ENCODE results near the gene NFIA.

The NFIA gene

GRCh38 chr1:61491497-61491896 is 409.1 kb downstream of the NFIA start:
- in situ Hi-C loops (cut with HindIII; ENCODE audit: low sequenced_read_pairs) = no loop called here
- TF ChIP-seq, protein P1, sequence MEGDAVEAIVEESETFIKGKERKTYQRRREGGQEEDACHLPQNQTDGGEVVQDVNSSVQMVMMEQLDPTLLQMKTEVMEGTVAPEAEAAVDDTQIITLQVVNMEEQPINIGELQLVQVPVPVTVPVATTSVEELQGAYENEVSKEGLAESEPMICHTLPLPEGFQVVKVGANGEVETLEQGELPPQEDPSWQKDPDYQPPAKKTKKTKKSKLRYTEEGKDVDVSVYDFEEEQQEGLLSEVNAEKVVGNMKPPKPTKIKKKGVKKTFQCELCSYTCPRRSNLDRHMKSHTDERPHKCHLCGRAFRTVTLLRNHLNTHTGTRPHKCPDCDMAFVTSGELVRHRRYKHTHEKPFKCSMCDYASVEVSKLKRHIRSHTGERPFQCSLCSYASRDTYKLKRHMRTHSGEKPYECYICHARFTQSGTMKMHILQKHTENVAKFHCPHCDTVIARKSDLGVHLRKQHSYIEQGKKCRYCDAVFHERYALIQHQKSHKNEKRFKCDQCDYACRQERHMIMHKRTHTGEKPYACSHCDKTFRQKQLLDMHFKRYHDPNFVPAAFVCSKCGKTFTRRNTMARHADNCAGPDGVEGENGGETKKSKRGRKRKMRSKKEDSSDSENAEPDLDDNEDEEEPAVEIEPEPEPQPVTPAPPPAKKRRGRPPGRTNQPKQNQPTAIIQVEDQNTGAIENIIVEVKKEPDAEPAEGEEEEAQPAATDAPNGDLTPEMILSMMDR (IDR thresholded peaks at IDR 0.05; ENCODE audit: low read depth, low read length) = no peak
- H3K4me3 ChIP-seq (ENCODE audit: low read depth, low read length) = no peak overlapping the region
- no peak for DNase-seq (ENCODE audit: low read depth, low spot score)

GRCh38 chr1:61494000-61494399 is 411.6 kb downstream of the NFIA start:
- no peak for DNase-seq (ENCODE audit: low read depth, low spot score)
- TF ChIP-seq, protein P1 (IDR thresholded peaks at IDR 0.05; ENCODE audit: low read depth, low read length) = no peak
- no peak overlapping the region for H3K4me3 ChIP-seq (ENCODE audit: low read depth, low read length)
- in situ Hi-C loops (cut with HindIII; ENCODE audit: low sequenced_read_pairs) = no loop called here

DNA sequence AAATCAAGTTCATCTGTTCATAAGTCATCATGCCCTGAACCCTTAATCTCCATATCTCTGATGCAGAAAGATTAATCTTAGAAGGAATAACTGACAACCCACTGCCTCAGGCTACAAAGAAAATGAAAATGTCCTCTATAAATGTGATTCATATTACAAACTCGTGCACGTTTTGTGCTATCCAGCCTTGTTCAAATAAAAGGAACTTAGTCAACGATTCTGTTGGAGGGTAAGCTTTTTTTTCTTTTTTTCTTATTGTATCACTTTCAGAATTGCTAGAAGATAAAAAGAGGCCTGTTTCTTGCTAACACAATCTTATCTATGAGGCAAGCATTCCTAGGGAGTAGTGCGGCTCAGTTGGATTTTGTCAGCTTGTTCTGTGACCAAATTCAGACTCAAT is 414.1 kb downstream of the NFIA start:
- no peak overlapping the region for H3K4me3 ChIP-seq (ENCODE audit: low read depth, low read length)
- in situ Hi-C loops (cut with HindIII; ENCODE audit: low sequenced_read_pairs) = no loop called here
- no peak for DNase-seq (ENCODE audit: low read depth, low spot score)
- TF ChIP-seq, protein P1 (IDR thresholded peaks at IDR 0.05; ENCODE audit: low read depth, low read length) = no peak

DNA sequence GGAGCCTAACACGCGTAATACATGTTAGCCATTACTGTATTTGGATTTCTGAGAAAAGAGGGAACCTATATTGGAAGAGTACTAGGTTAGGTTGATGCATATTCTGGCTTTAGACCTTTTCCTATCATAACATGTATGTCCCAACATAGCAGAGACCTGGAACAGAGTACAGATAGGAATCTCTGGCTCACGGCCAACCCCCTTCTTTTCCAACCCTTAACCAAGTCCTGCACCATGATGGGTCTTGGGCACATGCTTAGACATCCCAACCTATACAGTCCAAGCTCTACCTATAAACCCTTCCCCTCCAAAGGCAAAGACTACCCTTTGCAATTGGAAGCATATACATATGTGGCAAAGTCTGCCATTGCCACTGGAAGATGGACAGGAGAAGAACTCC is 414.7 kb downstream of the NFIA start:
- TF ChIP-seq, protein P1 (IDR thresholded peaks at IDR 0.05; ENCODE audit: low read depth, low read length) = no peak
- DNase-seq (ENCODE audit: low read depth, low spot score) = no peak
- no peak overlapping the region for H3K4me3 ChIP-seq (ENCODE audit: low read depth, low read length)
- in situ Hi-C loops (cut with HindIII; ENCODE audit: low sequenced_read_pairs) = no loop called here

DNA sequence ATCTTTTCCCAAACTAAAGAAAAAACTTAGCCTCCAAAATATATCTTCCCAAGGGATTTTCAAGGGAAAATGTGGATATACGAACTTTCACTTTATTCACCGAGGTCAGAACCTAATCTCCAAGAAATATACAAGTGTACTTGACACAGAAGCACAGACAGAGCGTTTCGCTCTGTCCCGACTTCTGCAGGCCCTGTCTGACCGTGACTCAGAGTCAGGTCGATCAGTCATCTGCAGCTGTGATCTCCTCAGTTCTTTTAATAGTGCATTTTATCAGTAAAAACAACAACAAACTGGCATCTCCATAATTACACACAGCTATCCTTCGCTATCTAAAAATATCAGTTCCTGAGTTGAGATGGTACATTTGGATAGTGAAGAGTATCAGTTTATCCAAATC is 416.0 kb downstream of the NFIA start:
- in situ Hi-C loops (cut with HindIII; ENCODE audit: low sequenced_read_pairs) = no loop called here

GRCh38 chr1:61501971-61502916 is 419.9 kb downstream of the NFIA start:
- H3K4me3 ChIP-seq (ENCODE audit: low read depth, low read length) = no peak overlapping the region
- DNase-seq (ENCODE audit: low read depth, low spot score) = no peak
- in situ Hi-C loops (cut with HindIII; ENCODE audit: low sequenced_read_pairs) = no loop called here
- TF ChIP-seq, protein P1 (IDR thresholded peaks at IDR 0.05; ENCODE audit: low read depth, low read length) = no peak

More for the DNA sequence above, 416.0 kb downstream of the NFIA start:
- H3K4me3 ChIP-seq (ENCODE audit: low read depth, low read length) = no peak overlapping the region
- DNase-seq (ENCODE audit: low read depth, low spot score) = no peak
- TF ChIP-seq, protein P1 (IDR thresholded peaks at IDR 0.05; ENCODE audit: low read depth, low read length) = no peak

All from astrocyte of the spinal cord (primary cell).